K562 (cell line): ENCODE measurements around the gene TCHP. TPM values are rescaled to one million over a fixed set of nuclear protein-coding genes. Genes with fewer than 3 reads are reported as not detected.
A peak's percentile ranks its signal among the peaks of the same experiment; 100 is the strongest.

Experiments used
- CBX8 ChIP-seq: fragments of 200-600 bp; sonication (generic); IDR thresholded peaks from 2 replicates; pipeline ENCODE4 v1.6.1; 2012; ENCODE audit warnings: borderline replicate concordance, mixed run types, low read depth, mild to moderate bottlenecking, moderate library complexity, mixed read lengths, low read length, control low read depth, inconsistent platforms; ENCODE audit not compliant: poor library complexity, severe bottlenecking; ENCODE audit errors: extremely low read depth
- CHCHD3 ChIP-seq: fragments of 250-450 bp; sonication (Bioruptor Pico); IDR thresholded peaks from 2 replicates; pipeline ENCODE4 v2.1.2; 2022; ENCODE audit warnings: mild to moderate bottlenecking
- CTBP1 ChIP-seq: fragments of 450-650 bp; IDR thresholded peaks from 2 replicates; pipeline ENCODE4 v1.6.1; 2016; ENCODE audit warnings: borderline replicate concordance
- ELF2 ChIP-seq: fragments of 250-450 bp; sonication (Bioruptor Pico); IDR thresholded peaks from 2 replicates; pipeline ENCODE4 v1.5.0; 2021; ENCODE audit warnings: mild to moderate bottlenecking
- EWSR1 ChIP-seq: fragments of 450-650 bp; IDR thresholded peaks from 2 replicates; pipeline ENCODE4 v1.6.1; 2018; ENCODE audit warnings: borderline replicate concordance, mild to moderate bottlenecking, low read depth, moderate library complexity; ENCODE audit not compliant: partially characterized antibody
- GABPB2 ChIP-seq: fragments of 250-450 bp; sonication (Bioruptor Pico); conservative IDR thresholded peaks from 2 replicates; pipeline ENCODE4 v1.5.1; 2021; ENCODE audit warnings: mild to moderate bottlenecking
- HDAC1 ChIP-seq, 2 experiments: fragments of 450-650 bp; IDR thresholded peaks; 2 replicates each; pipeline ENCODE4 v1.6.1; 2016 to 2017; ENCODE audit warnings: inconsistent platforms in 1 of 2, mild to moderate bottlenecking in 1 of 2, moderate library complexity in 1 of 2
- NFATC3 ChIP-seq: fragments of 450-650 bp; IDR thresholded peaks from 2 replicates; pipeline ENCODE4 v1.6.1; 2017; ENCODE audit warnings: mild to moderate bottlenecking
- NFE2L1 ChIP-seq: fragments of 450-650 bp; IDR thresholded peaks from 2 replicates; pipeline ENCODE4 v1.6.1; 2016; ENCODE audit warnings: missing genetic modification characterization, low read depth, mild to moderate bottlenecking, missing compliant biosample characterization, moderate library complexity, borderline replicate concordance
- PURB ChIP-seq: sonication (generic); formaldehyde crosslinking; IDR thresholded peaks from 2 replicates; pipeline ENCODE4 v1.9.0; 2021; ENCODE audit warnings: low read depth, mild to moderate bottlenecking, missing genetic modification reagents
- SREBF1 ChIP-seq: fragments of 150-350 bp; IDR thresholded peaks from 2 replicates; pipeline ENCODE4 v1.6.1; 2014; ENCODE audit warnings: antibody characterized with exemption, low read depth, low read length, borderline replicate concordance
- TBL1XR1 ChIP-seq, 2 experiments: IDR thresholded peaks; 2 replicates each; pipeline ENCODE4 v1.6.1; 2012; ENCODE audit warnings: improper control_type of control experiment in 2 of 2, low read length in 2 of 2, mild to moderate bottlenecking in 1 of 2
- YY1 ChIP-seq, 3 experiments: IDR thresholded peaks; 2 replicates each; pipeline ENCODE4 v1.6.1; 2011; ENCODE audit warnings: low read length in 2 of 3, mild to moderate bottlenecking in 2 of 3, moderate library complexity in 2 of 3, borderline replicate concordance in 1 of 3, control low read depth in 1 of 3, low read depth in 1 of 3; ENCODE audit not compliant: insufficient read depth in 3 of 3, insufficient replicate concordance in 2 of 3, control insufficient read depth in 1 of 3, insufficient read length in 1 of 3; ENCODE audit errors: extremely low read depth in 1 of 3
- ZNF707 ChIP-seq: fragments of 250-450 bp; sonication (Bioruptor Pico); conservative IDR thresholded peaks from 2 replicates; pipeline ENCODE4 v1.8.0; 2022; ENCODE audit warnings: inconsistent platforms, mild to moderate bottlenecking, moderate library complexity
- ZZZ3 ChIP-seq: fragments of 450-650 bp; IDR thresholded peaks from 2 replicates; pipeline ENCODE4 v1.6.1; 2016; ENCODE audit warnings: antibody characterized with exemption, mild to moderate bottlenecking, moderate library complexity
- polyA plus RNA-seq, 8 experiments: library from polyadenylated mRNA; depleted of rRNA in 4 of 8; stranded (reverse) in 5 of 8; unstranded in 3 of 8; fragments of >200 nt; fragmentation: Nextera tagmentation in 2 of 8; fragmentation: Illumina TruSeq in 1 of 8; extraction: Ambion mirVana in 2 of 8; extraction: Trizol in 1 of 8; gene quantifications; 2 replicates each; pipeline versions ENCODE4 v1.2.1 to v1.2.3, GENCODE V29; 2011 to 2014; ENCODE audit warnings: inconsistent platforms in 1 of 8, missing spikeins in 1 of 8
- total RNA-seq, 7 experiments: library from RNA; depleted of rRNA in 6 of 7; stranded (reverse); fragments of >200 nt in 6 of 7; fragmentation: Illumina TruSeq in 2 of 7; extraction: Trizol in 2 of 7; gene quantifications; 2 replicates each; pipeline versions ENCODE4 v1.2.1 to v1.2.3, GENCODE V29; 2011 to 2021; ENCODE audit warnings: low replicate concordance in 1 of 7
- TF ChIP-seq, protein P1 (sequence below), 2 experiments: IDR thresholded peaks; 2 replicates each; pipeline ENCODE4 v1.6.1; 2011; ENCODE audit warnings: borderline replicate concordance in 1 of 2, control low read depth in 1 of 2, low read depth in 1 of 2, low read length in 1 of 2, mild to moderate bottlenecking in 1 of 2, mixed read lengths in 1 of 2, moderate library complexity in 1 of 2; ENCODE audit not compliant: insufficient read depth in 1 of 2, insufficient read length in 1 of 2, poor library complexity in 1 of 2, severe bottlenecking in 1 of 2; ENCODE audit errors: extremely low read depth in 1 of 2
- TF ChIP-seq, protein P2 (sequence below): fragments of 250-450 bp; sonication (Bioruptor Pico); IDR thresholded peaks from 2 replicates; pipeline ENCODE4 v1.5.0; 2020; ENCODE audit warnings: mild to moderate bottlenecking
- TF ChIP-seq, protein P3 (sequence below), 3 experiments: fragments of 200-800 bp in 1 of 3; sonication (Bioruptor generic) in 1 of 3; sonication (generic) in 1 of 3; formaldehyde crosslinking in 1 of 3; IDR thresholded peaks; 2 replicates each; pipeline versions ENCODE4 v1.6.1 to v1.8.0; 2016 to 2022; ENCODE audit warnings: mild to moderate bottlenecking in 2 of 3, missing compliant biosample characterization in 2 of 3, missing genetic modification characterization in 2 of 3, missing genetic modification reagents in 1 of 3
- TF ChIP-seq, protein P4 (sequence below): fragments of 450-650 bp; formaldehyde crosslinking; IDR thresholded peaks from 2 replicates; pipeline ENCODE4 v1.4.0; 2020; ENCODE audit warnings: mild to moderate bottlenecking, mixed read lengths

The TCHP gene
- total and polyA plus RNA-seq, 9 of the 15 experiments (the other 6 are each of a cell fraction or from before 2014, with no cell fraction given): 3.4 to 30.4 (median 19.7) TPM

DNA sequence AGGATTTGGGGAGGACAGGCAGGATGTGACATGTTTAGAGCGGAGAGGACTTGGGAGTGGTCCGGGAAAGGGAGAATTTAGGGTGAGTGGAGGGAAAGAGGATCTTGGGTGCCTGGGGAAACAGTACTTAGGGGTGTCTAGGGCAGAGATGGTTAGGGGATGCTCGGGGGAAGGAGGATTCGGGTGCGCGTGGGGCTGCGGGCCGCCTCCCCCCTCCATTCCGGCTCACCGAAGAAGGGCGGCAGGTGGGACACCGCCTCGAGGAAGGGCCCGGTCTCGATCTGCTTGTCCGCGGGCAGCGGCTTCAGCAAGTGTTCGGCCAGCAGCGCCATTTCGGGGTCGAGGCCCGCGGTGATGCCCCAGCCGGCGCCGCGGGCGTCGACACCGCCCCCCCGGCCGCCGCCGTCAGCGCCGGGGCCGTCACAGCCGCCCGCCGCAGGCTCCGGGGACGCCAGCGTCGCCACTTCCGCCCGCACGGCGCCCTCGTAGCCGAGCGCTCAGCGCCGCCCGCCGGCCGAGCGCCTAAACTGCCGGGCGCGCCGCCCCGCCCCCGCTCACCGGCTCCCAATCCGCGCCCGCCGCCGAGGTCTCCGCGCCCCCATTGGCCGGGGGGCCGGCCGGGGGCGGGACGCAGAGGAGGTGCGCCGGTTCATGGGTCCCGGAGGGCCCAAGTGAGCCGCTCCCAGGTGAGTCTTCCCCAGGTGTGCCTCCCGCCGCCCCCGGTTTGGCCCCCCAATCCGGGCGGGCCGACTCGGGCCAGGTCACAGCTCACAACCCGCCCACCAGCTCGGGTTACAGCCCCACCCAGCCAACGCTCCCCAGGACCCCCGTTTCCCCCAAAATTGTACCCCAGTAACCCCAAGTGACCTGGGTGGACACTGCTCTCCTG, 19.8 kb upstream of the TCHP start, which contains the start of gene GLTP (continued):
- TF ChIP-seq NFE2L1 (no peak), TBL1XR1 (IDR thresholded peaks at IDR 0.05; ENCODE audit: low read length in 2 of 2) (no peak), CTBP1 (peak; percentile 78; the same call in 1 of the 2 replicates), EWSR1 (no peak), CBX8 (no peak), ELF2 (CRISPR knock-in tag) (peak; percentile 83; the same call in 1 of the 2 replicates), SREBF1 (no peak), CHCHD3 (CRISPR knock-in tag) (no peak), PURB (no peak), HDAC1 (IDR thresholded peaks at IDR 0.05) (peak in 1 of 2 experiments; percentile 58; a peak in 2 of 4 replicates), ZNF707 (CRISPR knock-in tag) (no peak), GABPB2 (CRISPR knock-in tag) (no peak), ZZZ3 (no peak), NFATC3 (no peak), YY1 (IDR thresholded peaks at IDR 0.05; ENCODE audit: borderline replicate concordance in 1 of 3, control insufficient read depth in 1 of 3, extremely low read depth in 1 of 3, insufficient read depth in 3 of 3, insufficient read length in 1 of 3, insufficient replicate concordance in 2 of 3, low read depth in 1 of 3, low read length in 2 of 3) (peak in 2 of 3 experiments; percentile 58 to 69)
- TF ChIP-seq, protein P1, sequence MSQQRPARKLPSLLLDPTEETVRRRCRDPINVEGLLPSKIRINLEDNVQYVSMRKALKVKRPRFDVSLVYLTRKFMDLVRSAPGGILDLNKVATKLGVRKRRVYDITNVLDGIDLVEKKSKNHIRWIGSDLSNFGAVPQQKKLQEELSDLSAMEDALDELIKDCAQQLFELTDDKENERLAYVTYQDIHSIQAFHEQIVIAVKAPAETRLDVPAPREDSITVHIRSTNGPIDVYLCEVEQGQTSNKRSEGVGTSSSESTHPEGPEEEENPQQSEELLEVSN (IDR thresholded peaks at IDR 0.05; ENCODE audit: borderline replicate concordance in 1 of 2, extremely low read depth in 1 of 2, insufficient read depth in 1 of 2, insufficient read length in 1 of 2, low read depth in 1 of 2, low read length in 1 of 2, poor library complexity in 1 of 2, severe bottlenecking in 1 of 2): peak; percentile 35 to 78
- TF ChIP-seq, protein P2, sequence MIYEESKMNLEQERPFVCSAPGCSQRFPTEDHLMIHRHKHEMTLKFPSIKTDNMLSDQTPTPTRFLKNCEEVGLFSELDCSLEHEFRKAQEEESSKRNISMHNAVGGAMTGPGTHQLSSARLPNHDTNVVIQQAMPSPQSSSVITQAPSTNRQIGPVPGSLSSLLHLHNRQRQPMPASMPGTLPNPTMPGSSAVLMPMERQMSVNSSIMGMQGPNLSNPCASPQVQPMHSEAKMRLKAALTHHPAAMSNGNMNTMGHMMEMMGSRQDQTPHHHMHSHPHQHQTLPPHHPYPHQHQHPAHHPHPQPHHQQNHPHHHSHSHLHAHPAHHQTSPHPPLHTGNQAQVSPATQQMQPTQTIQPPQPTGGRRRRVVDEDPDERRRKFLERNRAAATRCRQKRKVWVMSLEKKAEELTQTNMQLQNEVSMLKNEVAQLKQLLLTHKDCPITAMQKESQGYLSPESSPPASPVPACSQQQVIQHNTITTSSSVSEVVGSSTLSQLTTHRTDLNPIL (CRISPR knock-in tag): no peak
- TF ChIP-seq, protein P3, sequence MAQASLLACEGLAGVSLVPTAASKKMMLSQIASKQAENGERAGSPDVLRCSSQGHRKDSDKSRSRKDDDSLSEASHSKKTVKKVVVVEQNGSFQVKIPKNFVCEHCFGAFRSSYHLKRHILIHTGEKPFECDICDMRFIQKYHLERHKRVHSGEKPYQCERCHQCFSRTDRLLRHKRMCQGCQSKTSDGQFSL (CRISPR knock-in tag; IDR thresholded peaks at IDR 0.05): peak; percentile 45; the same call in 1 of the 2 replicates
- TF ChIP-seq, protein P3 (tag; IDR thresholded peaks at IDR 0.05): no peak
- TF ChIP-seq, protein P4, sequence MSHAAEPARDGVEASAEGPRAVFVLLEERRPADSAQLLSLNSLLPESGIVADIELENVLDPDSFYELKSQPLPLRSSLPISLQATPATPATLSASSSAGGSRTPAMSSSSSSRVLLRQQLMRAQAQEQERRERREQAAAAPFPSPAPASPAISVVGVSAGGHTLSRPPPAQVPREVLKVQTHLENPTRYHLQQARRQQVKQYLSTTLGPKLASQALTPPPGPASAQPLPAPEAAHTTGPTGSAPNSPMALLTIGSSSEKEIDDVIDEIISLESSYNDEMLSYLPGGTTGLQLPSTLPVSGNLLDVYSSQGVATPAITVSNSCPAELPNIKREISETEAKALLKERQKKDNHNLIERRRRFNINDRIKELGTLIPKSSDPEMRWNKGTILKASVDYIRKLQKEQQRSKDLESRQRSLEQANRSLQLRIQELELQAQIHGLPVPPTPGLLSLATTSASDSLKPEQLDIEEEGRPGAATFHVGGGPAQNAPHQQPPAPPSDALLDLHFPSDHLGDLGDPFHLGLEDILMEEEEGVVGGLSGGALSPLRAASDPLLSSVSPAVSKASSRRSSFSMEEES (CRISPR knock-in tag): no peak
